ENCODE measurements around the gene TIMP1. TPM values are rescaled to one million over a fixed set of nuclear protein-coding genes. Genes with fewer than 3 reads are reported as not detected.

TIMP1 gene
- total RNA-seq, 2 donors from 2014 or later, result 373 to 916 TPM

DNA sequence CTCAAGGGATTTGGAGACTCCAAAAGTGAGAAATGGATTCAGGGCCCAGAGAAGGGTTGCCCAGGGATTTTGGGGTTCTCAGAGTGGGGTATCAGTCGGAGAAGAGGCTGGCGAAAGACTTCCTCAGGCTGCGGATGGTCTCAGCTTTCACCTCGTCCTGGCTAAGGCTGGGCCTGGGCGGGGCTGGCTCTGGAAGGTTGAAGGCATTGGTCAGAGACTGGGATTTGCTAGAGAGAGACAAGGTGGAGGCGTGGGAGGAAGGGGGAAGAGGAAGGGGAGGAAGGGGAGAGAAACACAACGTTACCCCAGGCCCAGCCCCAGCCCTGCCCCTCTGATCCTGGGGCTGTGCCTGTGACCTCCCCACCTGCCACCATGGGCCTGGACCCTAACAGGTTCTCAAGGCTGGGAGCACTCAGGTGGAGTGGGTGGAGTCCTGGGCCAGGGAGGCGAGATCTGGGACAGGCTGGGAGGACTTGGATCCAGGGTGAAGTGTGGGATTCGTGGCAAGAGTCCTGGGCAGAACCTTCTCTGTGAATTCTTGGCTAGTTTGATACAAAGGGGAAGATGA is 9.4 kb upstream of the TIMP1 start:
- TF ChIP-seq POLR2A (IDR thresholded peaks at IDR 0.05) (no peak), POLR2AphosphoS5 (IDR thresholded peaks at IDR 0.05) (no peak)
- TF ChIP-seq, protein P1, sequence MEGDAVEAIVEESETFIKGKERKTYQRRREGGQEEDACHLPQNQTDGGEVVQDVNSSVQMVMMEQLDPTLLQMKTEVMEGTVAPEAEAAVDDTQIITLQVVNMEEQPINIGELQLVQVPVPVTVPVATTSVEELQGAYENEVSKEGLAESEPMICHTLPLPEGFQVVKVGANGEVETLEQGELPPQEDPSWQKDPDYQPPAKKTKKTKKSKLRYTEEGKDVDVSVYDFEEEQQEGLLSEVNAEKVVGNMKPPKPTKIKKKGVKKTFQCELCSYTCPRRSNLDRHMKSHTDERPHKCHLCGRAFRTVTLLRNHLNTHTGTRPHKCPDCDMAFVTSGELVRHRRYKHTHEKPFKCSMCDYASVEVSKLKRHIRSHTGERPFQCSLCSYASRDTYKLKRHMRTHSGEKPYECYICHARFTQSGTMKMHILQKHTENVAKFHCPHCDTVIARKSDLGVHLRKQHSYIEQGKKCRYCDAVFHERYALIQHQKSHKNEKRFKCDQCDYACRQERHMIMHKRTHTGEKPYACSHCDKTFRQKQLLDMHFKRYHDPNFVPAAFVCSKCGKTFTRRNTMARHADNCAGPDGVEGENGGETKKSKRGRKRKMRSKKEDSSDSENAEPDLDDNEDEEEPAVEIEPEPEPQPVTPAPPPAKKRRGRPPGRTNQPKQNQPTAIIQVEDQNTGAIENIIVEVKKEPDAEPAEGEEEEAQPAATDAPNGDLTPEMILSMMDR (IDR thresholded peaks at IDR 0.05), result no peak
- 64% methylated on average over 9 of the region's 9 CpGs for WGBS
- Histone ChIP-seq H3K27ac (no peak overlapping the region), H3K4me3 (no peak overlapping the region), H3K4me1 (replicated peaks) (no peaks in the 10 kb centered on the region), H3K27me3 (replicated peaks; ENCODE audit: insufficient read depth) (no peaks in the 10 kb centered on the region), H3K9me3 (no peaks in the 10 kb centered on the region), H3K36me3 (no peaks in the 10 kb centered on the region)
- no peak for DNase-seq (ENCODE audit: low spot score)
- intact Hi-C loops (cut with DNase I), result no loop called here

DNA sequence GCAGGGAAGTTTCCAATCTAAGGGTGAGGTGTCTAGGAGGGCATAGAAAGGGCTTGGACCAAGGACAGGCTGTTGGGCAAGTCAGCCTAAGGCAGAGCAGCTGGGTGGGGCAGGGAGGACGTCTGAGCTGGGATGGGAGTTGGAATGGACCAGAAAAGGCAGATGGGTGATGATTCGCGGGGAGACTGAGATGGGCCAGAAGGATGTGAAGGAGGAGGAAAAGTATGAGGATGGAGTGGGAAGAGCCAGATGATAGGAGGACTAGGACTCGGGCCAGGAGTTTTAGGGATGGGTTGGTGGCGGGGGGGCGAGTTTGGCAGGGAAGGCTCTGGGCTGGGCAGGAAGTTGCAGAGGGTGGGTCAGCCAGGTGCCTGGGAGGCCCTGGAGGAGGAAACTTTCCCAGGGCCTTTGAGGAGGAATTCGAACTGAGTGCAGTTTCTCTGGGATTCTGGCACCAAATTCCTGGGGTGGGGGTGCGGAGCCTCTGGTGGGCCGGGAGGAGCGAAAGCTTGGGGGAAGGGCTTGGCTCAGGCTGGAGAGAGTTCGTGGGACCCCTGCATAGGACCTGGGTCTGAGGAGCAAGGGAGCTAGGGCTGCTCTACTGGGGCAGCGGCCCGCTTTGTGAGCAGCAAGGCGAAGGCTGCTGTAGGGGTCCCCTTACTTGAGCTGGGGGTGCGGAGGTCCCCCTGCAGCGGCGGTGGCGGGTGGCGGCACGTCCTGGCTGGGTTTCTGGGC is 8.7 kb upstream of the TIMP1 start:
- Histone ChIP-seq H3K4me3 (peak overlapping the region; percentile 12 to 18), H3K36me3 (no peaks in the 10 kb centered on the region), H3K27ac (peak overlapping the region; percentile 48 to 60), H3K4me1 (replicated peaks) (no peaks in the 10 kb centered on the region), H3K27me3 (replicated peaks; ENCODE audit: insufficient read depth) (no peaks in the 10 kb centered on the region), H3K9me3 (no peaks in the 10 kb centered on the region)
- intact Hi-C loops (cut with DNase I), result no loop called here
- WGBS, result 7% methylated on average over 14 of the region's 20 CpGs
- DNase-seq (ENCODE audit: low spot score), result peak; percentile 14
- no peak for TF ChIP-seq POLR2AphosphoS5 (IDR thresholded peaks at IDR 0.05)
- no peak for TF ChIP-seq POLR2A (IDR thresholded peaks at IDR 0.05)
- TF ChIP-seq, protein P1 (IDR thresholded peaks at IDR 0.05), result no peak

DNA sequence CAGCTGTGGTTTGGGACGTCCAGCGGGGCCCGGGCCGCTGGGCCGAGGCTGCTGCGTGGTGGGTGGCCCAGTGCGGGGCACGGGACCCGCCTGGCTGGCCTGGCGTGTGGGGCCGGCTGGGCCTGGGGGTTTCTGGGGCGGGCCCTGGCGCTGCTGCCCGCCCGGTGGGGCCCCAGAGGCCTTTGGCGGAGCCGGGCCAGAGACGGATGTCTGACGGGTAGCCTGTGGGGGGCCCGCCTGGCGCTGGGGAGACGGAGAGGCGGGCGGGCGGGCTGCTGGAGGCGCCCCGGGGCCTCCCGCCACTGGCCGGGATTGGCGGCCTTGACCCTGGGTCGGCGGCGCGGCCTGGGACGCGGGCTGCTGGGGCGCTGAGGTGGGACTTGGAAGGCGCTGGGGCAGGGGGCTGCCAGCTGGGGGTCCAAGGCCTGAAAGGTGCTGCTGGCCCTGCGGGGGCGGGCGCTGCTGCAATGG is 8.1 kb upstream of the TIMP1 start:
- intact Hi-C loops (cut with DNase I), result no loop called here
- no peaks in the 10 kb centered on the region for H3K4me1 ChIP-seq (replicated peaks)
- no peaks in the 10 kb centered on the region for H3K36me3 ChIP-seq
- peak overlapping the region; percentile 48 to 60 for H3K27ac ChIP-seq
- peak overlapping the region; percentile 12 to 18 for H3K4me3 ChIP-seq
- TF ChIP-seq, protein P1 (IDR thresholded peaks at IDR 0.05), result no peak
- TF ChIP-seq POLR2AphosphoS5 (IDR thresholded peaks at IDR 0.05), result no peak
- no peak for TF ChIP-seq POLR2A (IDR thresholded peaks at IDR 0.05)
- H3K9me3 ChIP-seq, result no peaks in the 10 kb centered on the region
- WGBS, result 3% methylated on average over 18 of the region's 41 CpGs
- no peaks in the 10 kb centered on the region for H3K27me3 ChIP-seq (replicated peaks; ENCODE audit: insufficient read depth)
- DNase-seq (ENCODE audit: low spot score), result no peak

DNA sequence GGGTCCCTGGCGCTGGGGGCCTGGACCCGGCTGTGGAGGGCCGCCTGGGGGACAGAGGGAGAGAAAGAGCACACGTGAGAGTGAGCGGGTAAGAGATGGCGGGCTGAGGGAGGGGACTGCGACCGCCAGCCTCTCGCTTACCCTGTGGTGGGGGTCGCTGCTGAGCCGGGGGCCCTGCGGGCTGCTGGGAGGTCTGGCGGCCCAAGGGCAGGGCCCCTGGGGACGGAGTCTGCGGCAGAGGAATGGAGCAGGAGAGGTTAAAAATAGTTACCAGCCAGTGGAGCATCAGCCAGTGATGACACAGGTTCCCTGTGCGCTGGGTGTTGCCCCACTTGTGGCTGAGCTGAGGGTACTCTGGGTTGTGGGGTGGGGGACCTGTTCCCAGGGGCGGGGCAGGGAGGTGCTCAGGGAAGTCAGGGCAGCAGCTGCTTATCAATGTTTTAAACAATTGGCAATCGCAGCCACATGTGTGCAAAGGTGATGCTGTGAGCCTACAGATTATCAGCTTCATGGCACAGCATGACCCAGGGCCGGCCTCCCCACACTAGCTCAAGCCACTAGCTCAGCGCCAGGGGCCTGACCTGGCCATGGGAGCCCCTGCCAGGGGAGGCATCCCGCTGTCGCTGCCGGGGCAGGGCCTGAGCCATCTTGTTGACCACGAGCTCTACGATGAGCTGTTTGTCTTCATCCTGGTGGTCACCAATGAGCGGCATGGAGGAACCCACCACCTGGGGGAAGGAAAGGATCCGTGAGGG is 7.5 kb upstream of the TIMP1 start:
- H3K4me3 ChIP-seq, result peak overlapping the region; percentile 12 to 18
- DNase-seq (ENCODE audit: low spot score), result no peak
- intact Hi-C loops (cut with DNase I), result no loop called here
- H3K27me3 ChIP-seq (replicated peaks; ENCODE audit: insufficient read depth), result no peaks in the 10 kb centered on the region
- H3K4me1 ChIP-seq (replicated peaks), result no peaks in the 10 kb centered on the region
- 33% methylated on average over 22 of the region's 27 CpGs for WGBS
- no peaks in the 10 kb centered on the region for H3K36me3 ChIP-seq
- H3K27ac ChIP-seq, result peak overlapping the region; percentile 48 to 60
- no peaks in the 10 kb centered on the region for H3K9me3 ChIP-seq
- TF ChIP-seq POLR2A (IDR thresholded peaks at IDR 0.05) (no peak), POLR2AphosphoS5 (IDR thresholded peaks at IDR 0.05) (no peak)
- TF ChIP-seq, protein P1 (IDR thresholded peaks at IDR 0.05), result no peak
